ENCODE measurements around the gene PTPRN2. TPM values are rescaled to one million over a fixed set of nuclear protein-coding genes. Genes with fewer than 3 reads are reported as not detected.

Gene PTPRN2
- total and polyA plus RNA-seq, 2 donors from 2014 or later, result 4.8 to 6.2 TPM

GRCh38 chr7:158121441-158122045 is 466.1 kb downstream of the PTPRN2 start:
- no peak for DNase-seq
- no peaks in the 10 kb centered on the region for H3K4me1 ChIP-seq (ENCODE audit: control insufficient read depth in 2 of 3, insufficient read depth in 2 of 3, low read depth in 1 of 3, low read length in 3 of 3)
- no peak overlapping the region for H3K4me3 ChIP-seq (ENCODE audit: low read length in 3 of 3)
- no peak for TF ChIP-seq CTCF (IDR thresholded peaks at IDR 0.05; ENCODE audit: borderline replicate concordance, extremely low read depth, insufficient read depth)
- H3K27ac ChIP-seq (ENCODE audit: low read depth in 2 of 2, low read length in 2 of 2), result no peak overlapping the region
- H3K27me3 ChIP-seq (ENCODE audit: control insufficient read depth, insufficient read depth, low read length), result no peaks in the 10 kb centered on the region
- H3K9me3 ChIP-seq (ENCODE audit: control insufficient read depth in 2 of 3, insufficient read depth in 1 of 3, low read length in 3 of 3), result peaks cover 0 to 10% (median 6%) of the 10 kb centered on the region in 3 donors
- FAIRE-seq, result no peak
- no peaks in the 10 kb centered on the region for H3K36me3 ChIP-seq (ENCODE audit: control insufficient read depth in 2 of 3, insufficient read depth in 3 of 3, low read length in 3 of 3)
- intact Hi-C loops (cut with DNase I), result no loop called here
- H3K9ac ChIP-seq (ENCODE audit: low read length in 3 of 3), result no peak overlapping the region

- no peak overlapping the region for H3K4me3 ChIP-seq (ENCODE audit: low read length in 3 of 3)
- H3K4me1 ChIP-seq (ENCODE audit: control insufficient read depth in 2 of 3, insufficient read depth in 2 of 3, low read depth in 1 of 3, low read length in 3 of 3), result no peaks in the 10 kb centered on the region
- no peak overlapping the region for H3K27ac ChIP-seq (ENCODE audit: low read depth in 2 of 2, low read length in 2 of 2)
- H3K36me3 ChIP-seq (ENCODE audit: control insufficient read depth in 2 of 3, insufficient read depth in 3 of 3, low read length in 3 of 3), result no peaks in the 10 kb centered on the region
- intact Hi-C loops (cut with DNase I), result no loop called here
- H3K9ac ChIP-seq (ENCODE audit: low read length in 3 of 3), result no peak overlapping the region
- H3K9me3 ChIP-seq (ENCODE audit: control insufficient read depth in 2 of 3, insufficient read depth in 1 of 3, low read length in 3 of 3), result peaks cover 0 to 18% (median 6%) of the 10 kb centered on the region in 3 donors
- no peak for TF ChIP-seq CTCF (IDR thresholded peaks at IDR 0.05; ENCODE audit: borderline replicate concordance, extremely low read depth, insufficient read depth)
- FAIRE-seq (no peak), DNase-seq (peak in 1 of 5 donors; percentile 13)
- H3K27me3 ChIP-seq (ENCODE audit: control insufficient read depth, insufficient read depth, low read length), result no peaks in the 10 kb centered on the region
Measured at GRCh38 chr7:158120716-158121115, 466.9 kb downstream of the PTPRN2 start.

GRCh38 chr7:158120316-158120715 is 467.3 kb downstream of the PTPRN2 start:
- no peaks in the 10 kb centered on the region for H3K36me3 ChIP-seq (ENCODE audit: control insufficient read depth in 2 of 3, insufficient read depth in 3 of 3, low read length in 3 of 3)
- no peaks in the 10 kb centered on the region for H3K27me3 ChIP-seq (ENCODE audit: control insufficient read depth, insufficient read depth, low read length)
- H3K4me1 ChIP-seq (ENCODE audit: control insufficient read depth in 2 of 3, insufficient read depth in 2 of 3, low read depth in 1 of 3, low read length in 3 of 3), result no peaks in the 10 kb centered on the region
- DNase-seq (no peak), FAIRE-seq (no peak)
- intact Hi-C loops (cut with DNase I), result no loop called here
- H3K9me3 ChIP-seq (ENCODE audit: control insufficient read depth in 2 of 3, insufficient read depth in 1 of 3, low read length in 3 of 3), result peaks cover 0 to 20% (median 6%) of the 10 kb centered on the region in 3 donors
- TF ChIP-seq CTCF (IDR thresholded peaks at IDR 0.05; ENCODE audit: borderline replicate concordance, extremely low read depth, insufficient read depth), result no peak
- H3K4me3 ChIP-seq (ENCODE audit: low read length in 3 of 3), result no peak overlapping the region
- H3K9ac ChIP-seq (ENCODE audit: low read length in 3 of 3), result no peak overlapping the region
- H3K27ac ChIP-seq (ENCODE audit: low read depth in 2 of 2, low read length in 2 of 2), result no peak overlapping the region

Data from kidney (tissue), 14 donors.